Stimulated activated CD4-positive, alpha-beta T cell treated with anti-CD3 and anti-CD28 coated beads, Interleukin-1b, Interleukin-23, amount 100 ng/mL, for 1 hour (primary cell): Measurements from ENCODE around the gene SPDEF.

ENCODE experiments used
- DNase-seq, 2 donors: peaks; one replicate each; pipeline ENCODE4 v3.0.0-alpha.2; 2020; ENCODE audit warnings: low read depth in 2 of 2

SPDEF gene

DNA sequence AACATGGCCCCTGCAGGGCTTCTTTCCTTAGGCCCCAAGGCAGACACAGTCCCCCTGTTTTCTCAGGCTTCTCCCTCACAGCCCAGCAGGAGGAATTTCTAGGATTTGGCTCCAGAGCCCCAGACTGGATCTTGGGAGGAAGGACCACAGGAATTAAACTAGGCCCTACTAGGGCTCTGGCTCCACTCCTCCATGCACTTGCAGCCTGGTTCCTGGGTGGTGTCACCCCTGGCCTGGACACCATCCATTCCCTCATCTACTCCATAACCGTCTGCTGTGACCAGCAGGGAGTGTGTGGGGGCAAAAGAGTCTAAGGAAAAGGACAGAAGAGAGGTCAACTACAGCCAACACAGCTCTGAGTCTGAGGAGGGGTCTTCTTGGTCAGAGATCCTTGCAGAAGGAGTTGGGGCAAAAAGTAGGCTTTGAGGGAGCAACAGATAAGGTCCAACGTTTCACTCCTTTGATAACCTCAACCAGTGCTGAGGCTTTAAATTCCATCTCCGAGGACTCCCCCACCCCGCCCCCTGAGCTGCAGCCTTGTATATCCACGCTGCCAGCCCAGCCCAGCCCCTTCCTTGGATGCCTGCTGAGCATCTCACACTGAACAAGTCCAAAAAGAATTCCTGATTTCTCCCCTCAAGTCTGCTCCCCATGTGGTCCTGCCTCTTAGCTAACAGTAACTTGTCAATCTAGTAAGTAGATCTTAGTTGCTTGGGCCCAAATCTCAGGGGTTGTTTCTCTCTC lies 27.9 kb upstream of the SPDEF start:
- no peak for DNase-seq

DNA sequence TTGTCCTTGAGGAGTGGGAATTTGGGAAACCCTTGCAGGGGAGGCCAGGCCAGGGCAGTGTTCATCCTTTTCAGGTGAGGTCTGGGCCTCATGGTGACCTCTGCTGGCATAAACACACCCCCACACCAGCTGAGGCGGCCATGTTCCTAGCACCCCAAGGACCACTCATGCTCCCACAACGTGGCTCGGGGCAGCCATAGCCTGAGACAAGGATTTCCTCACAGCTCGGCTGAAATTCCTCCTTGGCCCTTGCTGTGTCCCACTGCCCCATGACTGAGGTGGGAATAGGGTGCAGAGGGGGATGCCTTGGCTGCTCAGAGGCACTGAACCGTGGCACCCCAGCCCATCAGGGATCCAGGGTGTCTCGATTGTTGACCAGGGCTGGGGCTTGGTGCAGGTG lies 27.3 kb upstream of the SPDEF start:
- DNase-seq: no peak

DNA sequence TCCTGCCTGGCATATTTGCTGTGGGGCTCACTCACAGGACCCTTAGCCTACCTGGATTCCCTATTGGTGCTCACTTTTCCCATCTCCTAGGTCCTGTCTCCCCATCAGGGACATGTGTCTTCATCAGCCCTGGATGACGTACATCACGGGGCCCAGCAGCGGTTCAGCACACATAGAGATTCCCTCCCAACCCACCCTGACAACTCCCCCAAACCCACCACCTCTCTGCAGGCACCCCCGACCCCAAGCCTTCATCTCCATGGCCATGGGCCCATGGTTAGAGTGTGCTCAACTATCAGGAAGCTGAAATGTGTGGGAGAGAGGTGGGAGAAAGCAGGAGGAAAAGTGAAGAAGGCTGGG lies 25.4 kb upstream of the SPDEF start:
- DNase-seq: no peak

DNA sequence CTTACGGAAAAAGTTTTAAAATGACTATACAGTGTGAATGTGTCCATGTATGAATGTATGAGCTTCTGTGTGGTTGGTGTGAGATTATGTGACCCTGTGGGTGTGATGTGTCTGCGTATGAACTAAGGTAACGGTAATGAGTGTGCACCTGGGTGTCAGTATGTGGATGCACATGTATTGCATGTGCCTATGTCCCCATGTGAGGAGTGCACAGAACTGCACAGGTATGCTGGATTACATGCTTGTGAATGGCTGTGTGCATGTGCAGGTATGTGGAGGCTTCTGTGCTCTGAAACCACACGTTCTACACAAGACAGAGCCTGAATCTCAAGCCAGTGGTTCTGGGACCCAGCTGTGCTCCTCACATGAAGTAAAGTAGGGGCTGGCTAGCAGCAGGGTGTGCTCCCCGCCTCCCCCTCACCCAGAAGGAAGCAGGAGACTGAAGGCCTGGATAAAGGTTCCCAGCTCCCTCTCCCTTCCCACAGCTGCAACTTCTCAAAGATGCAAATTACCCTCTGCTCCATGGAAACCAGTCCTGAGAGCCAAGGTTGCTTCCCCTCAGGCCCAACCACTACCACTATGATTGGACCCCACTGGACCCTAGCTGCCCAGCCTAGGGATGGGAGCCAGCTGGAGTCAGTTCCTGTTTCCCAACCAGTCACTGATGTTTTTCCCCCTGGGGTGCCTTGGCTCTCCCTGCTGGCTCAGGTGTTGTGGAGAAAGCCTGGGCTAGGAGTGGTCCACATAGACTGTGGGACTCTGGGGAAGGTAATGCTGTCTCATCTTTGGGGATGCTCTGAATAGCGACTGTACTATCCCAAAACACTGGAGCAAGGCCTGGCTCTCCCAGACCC lies 24.8 kb upstream of the SPDEF start:
- DNase-seq: no peak

DNA sequence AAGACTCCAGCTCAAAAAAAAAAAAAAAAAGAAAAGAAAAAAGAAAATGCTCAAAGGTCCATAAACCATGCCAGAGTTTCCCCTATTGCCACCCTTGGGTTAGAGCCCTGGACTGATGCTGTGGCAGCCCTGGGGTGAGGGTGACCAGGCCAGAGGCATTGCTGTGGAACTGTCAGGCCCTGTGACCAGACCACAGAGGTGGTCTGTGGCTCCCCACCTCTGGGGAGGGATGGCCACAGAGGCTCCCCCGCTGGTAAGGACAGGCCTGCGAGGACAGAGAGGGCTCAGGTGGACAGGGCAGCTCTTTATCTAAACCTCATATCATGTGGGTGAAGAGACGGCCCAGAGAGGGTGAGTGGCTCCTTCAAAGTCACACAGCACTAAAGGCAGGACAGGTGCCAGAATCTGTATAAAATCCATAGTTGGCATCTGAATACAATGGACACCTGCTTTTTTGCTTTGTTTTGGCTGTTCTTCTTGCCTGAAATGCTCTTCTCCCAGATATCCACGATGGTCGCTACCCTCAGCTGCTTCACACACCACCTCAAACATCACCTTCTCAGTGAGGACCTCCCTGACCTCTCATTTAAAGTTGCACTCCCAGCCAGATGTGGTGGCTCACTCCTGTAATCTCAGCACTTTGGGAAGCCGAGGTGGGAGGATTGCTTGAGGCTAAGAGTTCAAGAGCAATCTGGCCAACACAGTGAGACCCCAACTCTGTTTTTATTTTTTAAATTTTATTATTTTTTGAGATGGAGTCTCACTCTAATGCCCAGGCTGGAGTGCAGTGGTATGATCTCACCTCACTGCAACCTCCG lies 22.5 kb upstream of the SPDEF start:
- no peak for DNase-seq

DNA sequence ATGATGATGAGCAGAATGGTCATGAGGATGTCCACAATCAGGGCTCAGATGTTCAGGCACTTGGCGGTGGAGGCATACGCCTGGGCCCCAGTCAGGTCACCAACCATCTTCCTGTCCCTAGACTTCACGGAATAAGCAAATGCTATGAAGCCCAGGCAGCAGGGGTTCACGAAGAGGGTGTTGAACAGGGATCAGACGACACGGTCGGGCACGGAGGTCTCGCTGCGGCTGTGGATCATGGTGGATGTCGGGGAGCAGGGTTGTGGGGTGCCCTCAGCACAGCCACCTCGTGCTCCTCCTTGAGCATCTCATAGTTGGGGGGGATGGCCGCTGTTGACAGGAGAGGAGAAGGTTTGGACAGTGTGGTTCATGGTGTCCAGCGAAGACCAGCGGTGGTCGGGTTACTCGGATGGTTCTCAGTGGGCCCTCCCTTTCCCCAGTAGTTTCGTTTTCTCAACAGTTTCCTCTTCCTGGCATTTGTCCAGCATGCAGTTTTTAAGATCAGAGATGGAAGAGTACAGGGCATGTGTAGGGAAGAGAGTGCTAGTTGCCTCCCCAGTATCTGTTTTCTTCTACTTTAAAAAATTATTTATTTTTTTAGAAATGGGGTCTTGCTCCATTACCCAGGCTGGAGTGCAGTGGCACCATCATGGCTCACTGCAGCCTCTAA lies 20.3 kb upstream of the SPDEF start:
- DNase-seq: no peak

DNA sequence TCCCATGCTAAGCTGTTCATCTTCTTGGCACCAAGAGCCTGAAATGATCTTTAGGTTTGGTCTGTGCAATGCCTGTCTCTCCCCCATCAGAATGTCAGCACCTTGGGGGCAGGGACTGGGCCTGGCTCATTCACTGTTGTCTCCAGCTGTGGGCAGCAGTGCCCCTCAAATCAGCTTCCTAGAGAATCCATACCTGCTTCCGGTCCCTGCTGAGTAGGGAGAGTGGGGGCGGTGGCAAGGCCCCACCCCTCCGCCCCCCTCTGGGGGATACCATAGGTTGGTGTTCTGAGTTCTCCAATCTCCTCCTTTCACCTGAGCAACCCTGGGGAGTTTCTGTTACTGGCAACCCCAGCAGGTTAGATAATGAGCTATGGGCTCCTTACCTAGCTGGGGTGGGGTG lies 19.2 kb upstream of the SPDEF start:
- DNase-seq: no peak

DNA sequence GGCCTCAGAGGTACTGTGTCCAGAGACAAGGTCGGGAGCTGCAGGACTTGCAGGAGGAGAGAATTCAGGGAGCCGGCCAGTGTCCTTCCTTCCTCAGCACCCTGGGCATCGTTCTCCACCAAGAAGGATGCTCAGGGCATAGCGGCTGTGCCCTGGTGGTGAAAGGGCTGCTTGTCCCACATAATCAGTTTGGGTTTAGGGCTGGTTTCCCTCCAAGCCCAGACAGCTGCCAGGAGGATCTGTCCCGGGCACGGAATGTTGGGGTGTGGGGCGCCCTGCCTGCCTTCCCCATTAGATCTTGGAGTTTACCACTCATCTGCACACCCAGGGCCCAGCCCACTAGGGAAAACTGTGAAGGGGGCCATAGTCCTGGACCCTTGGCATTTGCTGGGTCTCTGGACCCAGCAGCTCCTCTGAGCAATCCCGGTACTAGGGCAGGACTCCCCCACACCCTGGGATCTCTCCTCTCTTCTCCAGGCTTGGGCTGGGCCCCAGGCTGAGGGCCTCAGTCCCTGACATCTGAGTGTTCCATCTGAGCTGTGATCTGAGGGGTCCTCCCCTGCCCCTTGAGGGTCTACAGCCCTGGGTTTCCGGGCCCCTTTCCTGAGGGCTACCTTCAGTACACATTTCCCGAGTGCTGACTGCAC lies 18.6 kb upstream of the SPDEF start:
- no peak for DNase-seq

DNA sequence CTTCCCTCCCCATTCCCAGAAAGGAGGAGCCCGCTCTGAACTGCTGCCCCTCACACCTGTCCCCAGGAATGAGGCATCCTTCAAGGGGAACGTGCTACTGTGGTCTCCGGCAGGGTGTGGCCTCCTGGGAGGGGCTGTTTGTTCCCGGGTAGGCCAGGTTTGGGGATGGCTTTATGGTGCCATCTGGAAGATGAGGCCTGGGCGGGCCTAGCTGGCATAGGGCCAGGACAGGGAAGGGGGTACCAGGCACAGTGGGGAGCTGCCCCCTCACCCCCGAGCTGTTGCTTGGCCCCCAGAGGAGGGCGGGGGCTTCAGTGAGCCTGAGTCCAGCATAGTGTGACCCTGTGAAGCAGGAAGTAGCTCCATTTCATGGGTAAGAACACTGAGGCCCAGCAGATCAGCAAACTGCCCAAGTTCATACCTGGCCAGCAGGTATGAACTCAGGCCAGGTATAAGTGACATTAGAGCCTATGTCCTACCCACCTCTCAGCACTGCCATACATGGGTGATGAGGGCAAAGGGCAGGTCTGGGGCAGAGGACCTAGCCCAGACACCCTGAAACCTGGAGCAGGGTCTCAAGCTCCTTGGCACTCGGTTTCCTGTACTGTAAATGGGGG lies 17.5 kb upstream of the SPDEF start:
- DNase-seq: no peak

DNA sequence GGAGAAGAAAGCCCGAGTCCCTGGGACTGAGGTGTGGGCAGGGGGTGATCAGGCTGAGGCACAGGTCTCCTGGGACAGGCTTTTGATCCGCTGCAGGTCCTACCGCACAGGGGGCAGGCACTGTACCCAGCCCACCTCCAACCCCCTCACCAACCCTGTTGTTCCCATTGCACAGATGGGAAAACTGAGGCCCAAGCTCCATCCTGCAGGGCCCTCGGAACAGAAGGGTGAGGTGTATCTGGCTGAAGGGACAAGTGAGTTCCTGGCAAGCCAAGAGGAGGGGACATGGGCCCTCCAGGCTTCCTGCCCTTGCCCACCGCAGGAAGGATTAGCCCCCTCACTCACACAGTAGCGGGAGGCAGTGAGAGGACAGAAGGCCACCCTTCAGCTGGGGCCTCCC lies 16.5 kb upstream of the SPDEF start:
- DNase-seq: no peak

DNA sequence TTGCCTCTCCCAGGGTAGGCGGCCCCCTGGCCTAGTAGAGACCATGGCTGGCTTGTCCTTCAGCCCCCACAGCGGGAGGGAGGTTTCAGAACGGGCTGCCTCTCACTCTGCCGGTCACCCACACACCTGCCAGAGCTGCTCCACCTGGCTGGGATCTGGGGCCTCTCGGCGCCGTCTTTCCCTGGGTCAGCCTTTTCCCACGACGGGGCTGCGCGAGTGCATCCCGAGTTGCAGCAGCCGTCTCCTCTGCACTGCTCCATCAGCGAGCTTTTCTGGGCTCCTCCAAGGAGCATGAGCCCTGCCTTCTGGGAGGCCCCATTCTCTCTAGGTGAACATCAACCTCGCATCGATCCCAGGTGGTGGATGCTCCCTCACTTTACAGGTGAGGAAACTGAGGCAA lies 15.9 kb upstream of the SPDEF start:
- DNase-seq: no peak

DNA sequence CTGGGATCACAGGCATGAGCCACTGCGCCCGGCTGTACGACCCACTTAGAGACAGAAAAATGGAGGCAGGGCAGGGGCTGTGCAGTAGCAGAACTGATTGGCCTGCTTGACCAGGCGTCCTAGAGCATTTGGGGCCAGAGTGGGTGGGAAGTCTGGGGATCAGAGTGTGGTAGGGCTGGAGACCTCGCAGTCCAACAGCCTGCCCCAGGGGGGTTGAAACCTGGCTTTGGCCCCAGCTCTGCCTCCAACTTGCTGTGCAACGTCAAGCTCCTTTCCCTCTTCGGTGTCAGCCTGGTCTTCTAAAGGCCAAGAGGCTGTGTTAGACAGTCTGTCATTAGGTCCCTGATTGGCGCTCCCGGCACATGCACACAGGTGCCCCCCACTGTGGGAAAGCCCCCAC lies 15.3 kb upstream of the SPDEF start:
- no peak for DNase-seq

DNA sequence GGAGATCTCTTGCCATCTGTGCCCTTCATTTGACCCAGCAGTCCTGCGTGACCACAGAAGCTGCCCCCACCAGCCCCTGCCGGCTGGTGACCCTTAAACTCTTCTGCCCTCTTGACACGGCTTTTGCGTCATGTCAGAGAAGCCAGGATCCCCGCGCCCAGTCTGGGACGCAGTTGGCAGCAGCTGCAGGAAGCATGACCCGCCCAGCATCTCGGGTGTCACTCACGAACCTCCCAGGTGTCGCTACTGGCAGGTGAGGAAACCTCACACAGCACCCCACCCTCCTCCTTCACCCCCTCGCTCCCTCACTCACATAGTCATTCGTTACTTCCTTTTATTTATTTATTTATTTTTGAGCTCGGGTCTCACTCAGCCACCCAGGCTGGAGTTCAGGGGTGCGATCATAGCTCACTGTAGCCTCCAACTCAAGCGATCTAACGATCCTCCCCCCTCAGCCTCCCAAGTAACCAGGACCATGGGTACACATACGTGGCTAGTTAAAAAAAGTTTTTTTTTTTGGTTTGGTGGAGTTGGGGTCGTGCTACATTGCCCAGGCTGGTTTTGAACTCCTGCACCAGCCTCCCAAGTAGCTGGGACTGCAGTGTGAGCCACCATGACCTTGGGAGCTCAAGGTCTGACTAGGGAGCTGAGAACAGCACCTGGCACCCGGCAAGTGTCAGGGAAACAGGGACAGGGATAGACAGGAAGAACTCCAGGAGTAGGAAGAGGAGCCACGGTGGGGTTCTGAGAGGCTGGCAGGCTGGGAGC lies 14.1 kb upstream of the SPDEF start:
- no peak for DNase-seq

DNA sequence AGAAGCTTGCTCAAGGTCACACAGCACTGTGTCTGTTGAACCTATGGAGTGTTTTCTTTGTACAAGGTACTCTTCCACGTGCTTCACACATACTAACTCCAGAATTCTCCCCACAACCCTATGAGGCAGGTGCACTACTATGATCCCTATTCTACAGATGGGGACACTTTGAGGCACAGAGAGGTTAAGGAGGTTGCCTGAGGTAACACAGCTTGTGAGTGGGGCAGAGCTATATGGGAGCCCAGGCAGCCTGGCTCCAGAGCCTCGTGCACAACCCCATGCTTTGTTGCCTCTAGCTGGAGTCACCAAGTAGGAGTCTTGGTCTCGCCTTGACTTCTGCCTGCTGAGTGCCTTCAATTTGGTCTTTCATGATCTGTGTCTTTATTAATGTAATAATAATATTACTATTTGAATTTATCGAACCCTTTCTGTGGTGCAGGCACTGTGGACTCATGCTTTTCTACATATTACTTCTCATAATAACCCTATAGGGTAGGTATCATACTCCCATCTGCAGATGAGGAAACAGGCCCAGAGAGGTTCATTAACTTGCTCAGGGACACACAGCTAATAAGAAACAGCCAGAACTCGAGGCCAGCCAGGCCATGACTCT lies 13.3 kb upstream of the SPDEF start:
- DNase-seq: no peak

DNA sequence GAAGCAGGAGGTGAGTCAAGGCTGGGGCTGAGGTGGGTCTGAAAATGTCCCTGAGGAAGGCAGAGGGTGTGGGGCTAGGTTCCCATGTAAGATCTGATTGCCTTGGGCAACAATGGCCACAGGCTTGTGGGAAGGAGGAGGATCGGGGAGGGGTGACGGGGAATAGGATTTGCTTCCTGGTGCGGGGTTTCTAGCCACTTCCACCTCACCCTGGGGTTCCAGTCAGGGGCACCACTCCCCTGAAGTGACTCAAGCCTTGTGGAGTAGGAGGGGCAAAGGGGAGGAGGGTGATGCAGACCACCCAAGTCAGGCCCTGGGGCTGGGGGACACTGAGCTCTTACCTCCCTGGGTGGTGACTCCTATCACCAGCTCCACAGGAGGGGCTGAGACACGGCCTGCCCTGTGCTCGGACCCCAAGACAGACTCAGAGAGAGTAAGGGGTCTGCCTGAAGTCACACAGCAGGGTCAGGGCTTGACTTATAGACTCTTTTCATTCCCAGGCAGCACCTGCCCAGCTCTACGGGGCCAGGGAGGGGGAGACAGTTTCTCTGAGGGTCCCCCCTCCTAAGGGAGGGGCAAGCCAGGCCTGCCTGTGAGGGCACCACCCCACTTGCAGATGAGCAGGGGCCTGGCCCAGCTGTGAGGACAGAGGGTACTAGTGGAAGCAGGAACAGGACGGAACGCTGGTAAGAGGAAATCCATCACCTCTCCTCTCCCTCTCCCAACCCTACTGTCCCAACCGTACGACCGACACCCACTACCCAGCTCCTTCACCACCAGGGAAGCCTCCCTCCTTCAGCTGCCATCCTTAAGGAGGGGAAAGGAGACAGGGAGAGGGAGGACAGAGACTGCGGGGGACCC lies 12.4 kb upstream of the SPDEF start:
- no peak for DNase-seq

DNA sequence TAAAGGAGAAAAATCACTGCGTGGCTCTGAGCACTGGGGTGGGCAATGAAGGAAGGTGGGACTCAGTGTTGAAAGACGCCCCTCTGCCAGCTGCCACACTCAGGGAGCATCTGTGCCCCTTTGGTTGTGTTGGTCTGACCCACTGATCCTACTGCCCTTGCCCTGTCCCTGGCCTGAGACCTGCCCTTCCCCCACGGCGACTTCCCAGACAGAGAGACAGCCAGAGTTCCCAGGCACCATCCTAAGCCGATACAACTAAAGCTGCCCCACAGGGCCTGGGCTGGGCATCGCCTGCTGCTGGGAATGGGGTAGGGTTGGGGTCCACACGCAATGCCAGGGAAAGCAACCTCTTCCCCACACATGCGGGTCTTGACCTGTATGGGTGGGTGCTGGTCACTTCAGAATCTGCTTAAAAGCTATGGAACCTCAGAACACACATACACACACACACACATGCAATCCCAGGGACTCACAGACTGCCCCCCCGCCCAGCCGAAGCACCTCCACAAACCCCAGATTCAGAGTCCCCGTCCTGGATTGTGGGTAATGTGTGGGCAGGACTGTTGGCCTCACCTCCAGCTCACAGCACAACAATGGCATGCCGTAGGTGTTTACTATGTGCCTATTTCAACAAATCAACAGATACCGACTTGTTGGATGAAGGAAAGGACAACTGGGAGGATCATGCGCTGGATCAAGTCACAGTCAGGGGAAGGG lies 10.9 kb upstream of the SPDEF start:
- DNase-seq: no peak

DNA sequence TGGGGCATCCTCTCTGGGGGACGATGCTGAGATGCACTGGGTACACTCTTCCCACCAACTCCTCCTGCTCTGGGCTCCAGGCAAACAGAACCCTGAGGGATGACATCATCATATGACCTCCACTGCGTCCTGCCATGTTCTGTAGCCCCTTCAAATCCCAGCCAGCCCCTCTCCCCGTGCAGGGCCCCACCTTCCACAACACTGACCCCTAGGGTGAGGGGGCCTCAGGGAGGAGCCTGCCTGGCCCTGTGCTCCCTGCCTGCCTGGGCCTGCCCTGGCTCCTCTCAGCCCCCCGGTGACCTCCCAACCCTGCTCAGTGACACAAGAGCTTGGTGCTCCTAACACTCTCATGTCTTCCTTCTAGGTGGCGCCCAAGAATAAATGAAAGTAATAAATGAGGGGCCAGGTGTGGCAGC lies 9.6 kb upstream of the SPDEF start:
- DNase-seq: no peak

DNA sequence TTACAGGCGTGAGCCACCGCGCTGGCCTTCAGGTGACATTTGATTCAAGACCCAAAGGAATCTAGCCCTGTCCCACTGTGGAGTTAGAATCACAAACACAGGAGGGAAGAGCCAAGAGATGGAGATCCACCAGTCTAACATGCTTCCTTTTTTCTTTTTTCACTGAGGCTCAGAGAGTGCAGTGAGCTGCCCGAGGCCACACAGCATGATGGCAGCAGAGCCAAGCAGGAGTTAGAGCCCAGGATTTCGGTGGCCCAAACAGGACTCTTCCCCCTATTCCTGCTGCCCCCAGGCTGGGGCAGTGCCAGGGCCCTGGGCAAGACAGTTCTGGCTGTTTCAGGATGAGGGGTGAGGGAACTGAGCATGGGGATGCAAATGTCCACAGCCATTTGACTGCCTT lies 8.1 kb upstream of the SPDEF start:
- no peak for DNase-seq
